WTC11 (cell line): ENCODE data around the gene CT83. TPM values are rescaled to one million over a fixed set of nuclear protein-coding genes. Genes with fewer than 3 reads are reported as not detected.

Source experiments
- ATAC-seq: fragments of 200-7000 bp; cut with Tn5 transposase; 2 replicates; pipeline ENCODE4 v1.10.0; 2021; ENCODE audit warnings: mild to moderate bottlenecking, moderate library complexity
- CTCF ChIA-PET: fragments of 300-600 bp; sonication (Branson Sonifier 250); formaldehyde crosslinking; loops from one replicate; lab custom pipeline; 2021; ENCODE audit warnings: antibody characterized with exemption; lab: Charles Lee
- POLR2A ChIA-PET: fragments of 350-600 bp; sonication (Branson Sonifier 250); formaldehyde crosslinking; loops from one replicate; lab custom pipeline; 2021; ENCODE audit warnings: antibody characterized with exemption; lab: Charles Lee
- DNase-seq: peaks from one replicate; pipeline ENCODE4 v3.0.0; 2021; ENCODE audit warnings: low spot score
- H3K27ac Mint-ChIP-seq: 2 replicates; pipeline ENCODE4 v1.8.0; 2021; ENCODE audit warnings: mixed read lengths
- H3K27me3 Mint-ChIP-seq: 2 replicates; pipeline ENCODE4 v1.8.0; 2021; ENCODE audit warnings: low read depth, mild to moderate bottlenecking, moderate library complexity, mixed read lengths
- H3K36me3 Mint-ChIP-seq: 2 replicates; pipeline ENCODE4 v1.8.0; 2021; ENCODE audit warnings: mixed read lengths
- H3K4me1 Mint-ChIP-seq: 2 replicates; pipeline ENCODE4 v1.8.0; 2022; ENCODE audit warnings: mixed read lengths
- H3K4me3 Mint-ChIP-seq: 2 replicates; pipeline ENCODE4 v1.8.0; 2021; ENCODE audit warnings: mild to moderate bottlenecking, moderate library complexity, mixed read lengths
- H3K9me3 Mint-ChIP-seq: 2 replicates; pipeline ENCODE4 v1.8.0; 2021; ENCODE audit warnings: mixed read lengths
- ATF1 ChIP-seq: sonication (generic); formaldehyde crosslinking; IDR thresholded peaks from 2 replicates; pipeline ENCODE4 v1.8.1; 2023; ENCODE audit warnings: mild to moderate bottlenecking, moderate library complexity, missing genetic modification reagents
- CBFB ChIP-seq: sonication (generic); formaldehyde crosslinking; IDR thresholded peaks from 2 replicates; pipeline ENCODE4 v1.8.1; 2022; ENCODE audit warnings: mild to moderate bottlenecking, low read depth, missing genetic modification reagents
- CTCF ChIP-seq: fragments of 200-600 bp; IDR thresholded peaks from 2 replicates; pipeline ENCODE4 v1.8.0; 2022; ENCODE audit warnings: antibody characterized with exemption
- E2F5 ChIP-seq: sonication (generic); formaldehyde crosslinking; IDR thresholded peaks from 2 replicates; pipeline ENCODE4 v1.8.1; 2022; ENCODE audit warnings: mild to moderate bottlenecking, moderate library complexity, missing genetic modification reagents
- GABPB1 ChIP-seq: sonication (generic); formaldehyde crosslinking; IDR thresholded peaks from 2 replicates; pipeline ENCODE4 v1.8.1; 2023; ENCODE audit warnings: mild to moderate bottlenecking, missing genetic modification reagents
- GTF2I ChIP-seq: fragments of 250-450 bp; sonication (Bioruptor Pico); conservative IDR thresholded peaks from 2 replicates; pipeline ENCODE4 v1.4.0; 2021; ENCODE audit warnings: mild to moderate bottlenecking
- NFATC4 ChIP-seq: fragments of 250-450 bp; sonication (Bioruptor Pico); IDR thresholded peaks from 2 replicates; pipeline ENCODE4 v1.9.0; 2021; ENCODE audit warnings: mild to moderate bottlenecking
- PREB ChIP-seq: sonication (generic); formaldehyde crosslinking; IDR thresholded peaks from 2 replicates; pipeline ENCODE4 v1.8.1; 2022; ENCODE audit warnings: mild to moderate bottlenecking, missing genetic modification reagents, moderate library complexity, borderline replicate concordance
- SMAD3 ChIP-seq: sonication (generic); formaldehyde crosslinking; IDR thresholded peaks from 2 replicates; pipeline ENCODE4 v1.8.0; 2022; ENCODE audit warnings: missing genetic modification reagents, mild to moderate bottlenecking, borderline replicate concordance
- SMAD4 ChIP-seq: sonication (generic); formaldehyde crosslinking; IDR thresholded peaks from 2 replicates; pipeline ENCODE4 v1.8.0; 2022; ENCODE audit warnings: mild to moderate bottlenecking, missing genetic modification reagents
- SP1 ChIP-seq: sonication (generic); formaldehyde crosslinking; conservative IDR thresholded peaks from 2 replicates; pipeline ENCODE4 v1.8.1; 2022; ENCODE audit warnings: missing genetic modification reagents
- ZNF138 ChIP-seq: sonication (generic); formaldehyde crosslinking; conservative IDR thresholded peaks from 2 replicates; pipeline ENCODE4 v1.8.1; 2022; ENCODE audit warnings: mild to moderate bottlenecking, moderate library complexity, missing genetic modification reagents
- ZNF232 ChIP-seq: sonication (generic); formaldehyde crosslinking; IDR thresholded peaks from 2 replicates; pipeline ENCODE4 v1.8.0; 2022; ENCODE audit warnings: mild to moderate bottlenecking, missing genetic modification reagents
- ZNF317 ChIP-seq: sonication (generic); formaldehyde crosslinking; IDR thresholded peaks from 2 replicates; pipeline ENCODE4 v1.8.1; 2023; ENCODE audit warnings: low read depth, mild to moderate bottlenecking, moderate library complexity, missing genetic modification reagents, borderline replicate concordance
- ZNF671 ChIP-seq: fragments of 250-450 bp; sonication (Bioruptor Pico); IDR thresholded peaks from 2 replicates; pipeline ENCODE4 v1.8.0; 2021; ENCODE audit warnings: mild to moderate bottlenecking
- total RNA-seq: library from RNA; stranded (reverse); gene quantifications from 3 replicates; pipeline ENCODE4 v1.2.3, GENCODE V29; 2021
- TF ChIP-seq, protein P1 (sequence below): sonication (generic); formaldehyde crosslinking; IDR thresholded peaks from 2 replicates; pipeline ENCODE4 v1.8.0; 2023; ENCODE audit warnings: missing genetic modification reagents, mild to moderate bottlenecking, borderline replicate concordance
- TF ChIP-seq, protein P2 (sequence below): sonication (generic); formaldehyde crosslinking; IDR thresholded peaks from 2 replicates; pipeline ENCODE4 v1.8.0; 2022; ENCODE audit warnings: mild to moderate bottlenecking, missing genetic modification reagents
- TF ChIP-seq, protein P3 (sequence below): sonication (generic); formaldehyde crosslinking; IDR thresholded peaks from 2 replicates; pipeline ENCODE4 v1.8.1; 2023; ENCODE audit warnings: mild to moderate bottlenecking, missing genetic modification reagents, moderate library complexity

CT83 gene
- total RNA-seq, 1 experiment from 2014 or later: not detected

DNA sequence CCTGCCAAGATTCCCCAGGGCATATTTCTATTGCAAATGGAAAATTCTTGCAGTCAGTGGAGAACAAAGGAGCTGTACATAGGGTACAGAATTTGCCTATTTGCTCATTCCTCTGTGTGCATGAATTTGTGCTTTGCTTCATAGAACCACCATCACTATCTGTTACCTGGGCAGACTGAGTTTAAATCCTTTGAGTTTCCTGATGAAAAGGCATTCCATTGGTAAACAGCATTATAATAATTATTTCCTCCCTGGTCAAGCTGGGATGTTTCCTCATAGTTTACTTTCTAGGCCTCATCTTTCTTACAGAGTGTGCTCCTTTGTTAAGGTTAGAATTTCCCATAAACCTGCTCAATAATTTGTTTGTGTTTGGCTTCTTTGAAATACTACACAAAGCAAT lies 27.2 kb downstream of the CT83 start:
- Mint-ChIP-seq H3K9me3 (no peaks in the 10 kb centered on the region), H3K4me1 (no peaks in the 10 kb centered on the region), H3K36me3 (no peaks in the 10 kb centered on the region), H3K4me3 (no peak overlapping the region), H3K27ac (no peak overlapping the region), H3K27me3 (no peaks in the 10 kb centered on the region; the same call in 1 of the 2 replicates)
- POLR2A ChIA-PET: no interaction called here
- DNase-seq (no peak), ATAC-seq (no peak)
- CTCF ChIA-PET: no interaction called here
- no peak for TF ChIP-seq GTF2I (CRISPR knock-in tag)

DNA sequence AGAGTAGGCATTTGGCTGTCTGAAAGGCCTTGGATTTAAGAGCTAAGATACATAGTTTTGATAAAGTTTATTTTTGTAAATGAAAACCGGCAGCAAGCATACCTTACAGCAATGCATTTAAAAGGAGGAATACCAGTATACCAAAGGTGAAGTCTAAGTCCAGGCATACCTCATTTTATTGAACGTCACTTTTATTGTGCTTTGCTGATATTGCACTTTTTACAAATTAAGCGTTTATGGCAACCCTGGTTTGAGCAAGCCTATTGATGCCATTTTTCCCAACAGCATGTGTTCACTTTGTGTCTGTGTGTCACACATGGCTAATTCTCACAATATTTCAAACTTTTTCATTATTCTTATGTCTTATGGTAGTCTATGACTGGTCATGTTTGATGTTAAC lies 34.8 kb downstream of the CT83 start:
- no peak for ATAC-seq
- H3K4me1 Mint-ChIP-seq: no peaks in the 10 kb centered on the region
- TF ChIP-seq ZNF317 (no peak), NFATC4 (CRISPR knock-in tag) (no peak), ZNF671 (CRISPR knock-in tag) (no peak), ZNF138 (CRISPR knock-in tag) (no peak), CTCF (no peak), ATF1 (no peak), ZNF232 (CRISPR knock-in tag) (no peak), CBFB (CRISPR knock-in tag) (no peak), SMAD4 (CRISPR knock-in tag) (no peak), SP1 (CRISPR knock-in tag) (no peak), GABPB1 (CRISPR knock-in tag) (no peak), PREB (CRISPR knock-in tag) (no peak), SMAD3 (CRISPR knock-in tag) (no peak), E2F5 (no peak)
- TF ChIP-seq, protein P1, sequence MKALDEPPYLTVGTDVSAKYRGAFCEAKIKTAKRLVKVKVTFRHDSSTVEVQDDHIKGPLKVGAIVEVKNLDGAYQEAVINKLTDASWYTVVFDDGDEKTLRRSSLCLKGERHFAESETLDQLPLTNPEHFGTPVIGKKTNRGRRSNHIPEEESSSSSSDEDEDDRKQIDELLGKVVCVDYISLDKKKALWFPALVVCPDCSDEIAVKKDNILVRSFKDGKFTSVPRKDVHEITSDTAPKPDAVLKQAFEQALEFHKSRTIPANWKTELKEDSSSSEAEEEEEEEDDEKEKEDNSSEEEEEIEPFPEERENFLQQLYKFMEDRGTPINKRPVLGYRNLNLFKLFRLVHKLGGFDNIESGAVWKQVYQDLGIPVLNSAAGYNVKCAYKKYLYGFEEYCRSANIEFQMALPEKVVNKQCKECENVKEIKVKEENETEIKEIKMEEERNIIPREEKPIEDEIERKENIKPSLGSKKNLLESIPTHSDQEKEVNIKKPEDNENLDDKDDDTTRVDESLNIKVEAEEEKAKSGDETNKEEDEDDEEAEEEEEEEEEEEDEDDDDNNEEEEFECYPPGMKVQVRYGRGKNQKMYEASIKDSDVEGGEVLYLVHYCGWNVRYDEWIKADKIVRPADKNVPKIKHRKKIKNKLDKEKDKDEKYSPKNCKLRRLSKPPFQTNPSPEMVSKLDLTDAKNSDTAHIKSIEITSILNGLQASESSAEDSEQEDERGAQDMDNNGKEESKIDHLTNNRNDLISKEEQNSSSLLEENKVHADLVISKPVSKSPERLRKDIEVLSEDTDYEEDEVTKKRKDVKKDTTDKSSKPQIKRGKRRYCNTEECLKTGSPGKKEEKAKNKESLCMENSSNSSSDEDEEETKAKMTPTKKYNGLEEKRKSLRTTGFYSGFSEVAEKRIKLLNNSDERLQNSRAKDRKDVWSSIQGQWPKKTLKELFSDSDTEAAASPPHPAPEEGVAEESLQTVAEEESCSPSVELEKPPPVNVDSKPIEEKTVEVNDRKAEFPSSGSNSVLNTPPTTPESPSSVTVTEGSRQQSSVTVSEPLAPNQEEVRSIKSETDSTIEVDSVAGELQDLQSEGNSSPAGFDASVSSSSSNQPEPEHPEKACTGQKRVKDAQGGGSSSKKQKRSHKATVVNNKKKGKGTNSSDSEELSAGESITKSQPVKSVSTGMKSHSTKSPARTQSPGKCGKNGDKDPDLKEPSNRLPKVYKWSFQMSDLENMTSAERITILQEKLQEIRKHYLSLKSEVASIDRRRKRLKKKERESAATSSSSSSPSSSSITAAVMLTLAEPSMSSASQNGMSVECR: no peak
- TF ChIP-seq, protein P2, sequence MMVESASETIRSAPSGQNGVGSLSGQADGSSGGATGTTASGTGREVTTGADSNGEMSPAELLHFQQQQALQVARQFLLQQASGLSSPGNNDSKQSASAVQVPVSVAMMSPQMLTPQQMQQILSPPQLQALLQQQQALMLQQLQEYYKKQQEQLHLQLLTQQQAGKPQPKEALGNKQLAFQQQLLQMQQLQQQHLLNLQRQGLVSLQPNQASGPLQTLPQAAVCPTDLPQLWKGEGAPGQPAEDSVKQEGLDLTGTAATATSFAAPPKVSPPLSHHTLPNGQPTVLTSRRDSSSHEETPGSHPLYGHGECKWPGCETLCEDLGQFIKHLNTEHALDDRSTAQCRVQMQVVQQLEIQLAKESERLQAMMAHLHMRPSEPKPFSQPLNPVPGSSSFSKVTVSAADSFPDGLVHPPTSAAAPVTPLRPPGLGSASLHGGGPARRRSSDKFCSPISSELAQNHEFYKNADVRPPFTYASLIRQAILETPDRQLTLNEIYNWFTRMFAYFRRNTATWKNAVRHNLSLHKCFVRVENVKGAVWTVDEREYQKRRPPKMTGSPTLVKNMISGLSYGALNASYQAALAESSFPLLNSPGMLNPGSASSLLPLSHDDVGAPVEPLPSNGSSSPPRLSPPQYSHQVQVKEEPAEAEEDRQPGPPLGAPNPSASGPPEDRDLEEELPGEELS (CRISPR knock-in tag): no peak
- TF ChIP-seq, protein P3, sequence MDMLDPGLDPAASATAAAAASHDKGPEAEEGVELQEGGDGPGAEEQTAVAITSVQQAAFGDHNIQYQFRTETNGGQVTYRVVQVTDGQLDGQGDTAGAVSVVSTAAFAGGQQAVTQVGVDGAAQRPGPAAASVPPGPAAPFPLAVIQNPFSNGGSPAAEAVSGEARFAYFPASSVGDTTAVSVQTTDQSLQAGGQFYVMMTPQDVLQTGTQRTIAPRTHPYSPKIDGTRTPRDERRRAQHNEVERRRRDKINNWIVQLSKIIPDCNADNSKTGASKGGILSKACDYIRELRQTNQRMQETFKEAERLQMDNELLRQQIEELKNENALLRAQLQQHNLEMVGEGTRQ (CRISPR knock-in tag): no peak
- ChIA-PET CTCF (no interaction called here), POLR2A (no interaction called here)
- H3K4me3 Mint-ChIP-seq: no peak overlapping the region
- DNase-seq: no peak
- H3K27ac Mint-ChIP-seq: no peak overlapping the region
- no peaks in the 10 kb centered on the region for H3K36me3 Mint-ChIP-seq
- 0 out of 2 replicates have a peak, but pooled peaks cover 4% of the 10 kb centered on the region for H3K9me3 Mint-ChIP-seq
- H3K27me3 Mint-ChIP-seq: no peaks in the 10 kb centered on the region
